Neural cell (in vitro differentiated cells): ENCODE data around the gene JPH4. TPM values are rescaled to one million over a fixed set of nuclear protein-coding genes. Genes with fewer than 3 reads are reported as not detected.

Experiments used
- H2AFZ ChIP-seq: fragments of 200-600, 300-800 bp; sonication (generic), shearing (Covaris generic); 2 replicates; pipeline ENCODE4 v1.6.0; 2014; ENCODE audit warnings: low read depth, mild to moderate bottlenecking, antibody characterized with exemption, low read length, moderate library complexity
- H3F3A ChIP-seq: fragments of 200-600 bp; shearing (Covaris generic); 2 replicates; pipeline ENCODE4 v1.6.1; 2016; ENCODE audit warnings: mild to moderate bottlenecking, moderate library complexity, mixed read lengths, antibody characterized with exemption, low read length; ENCODE audit not compliant: insufficient read depth, poor library complexity, severe bottlenecking
- H3K27ac ChIP-seq: fragments of 200-600, 300-800 bp; sonication (generic), shearing (Covaris generic); 2 replicates; pipeline ENCODE4 v1.5.1; 2014; ENCODE audit warnings: mild to moderate bottlenecking, low read length, moderate library complexity
- H3K27me3 ChIP-seq: fragments of 300-800, 200-600 bp; sonication (generic), shearing (Covaris generic); 2 replicates; pipeline ENCODE4 v1.6.0; 2014; ENCODE audit warnings: mild to moderate bottlenecking, low read depth, low read length, moderate library complexity; ENCODE audit not compliant: insufficient read depth
- H3K36me3 ChIP-seq: fragments of 300-800, 200-600 bp; sonication (generic), shearing (Covaris generic); 2 replicates; pipeline ENCODE4 v1.5.1; 2014; ENCODE audit warnings: mild to moderate bottlenecking, antibody characterized with exemption, low read length, moderate library complexity; ENCODE audit not compliant: insufficient read depth
- H3K4me2 ChIP-seq: fragments of 300-800, 200-600 bp; sonication (generic), shearing (Covaris generic); 2 replicates; pipeline ENCODE4 v1.6.0; 2014; ENCODE audit warnings: mild to moderate bottlenecking, low read length
- H3K4me3 ChIP-seq: fragments of 300-800, 200-600 bp; sonication (generic), shearing (Covaris generic); 2 replicates; pipeline ENCODE4 v1.5.1; 2014; ENCODE audit warnings: mild to moderate bottlenecking, low read length, moderate library complexity
- H3K79me2 ChIP-seq: fragments of 200-600 bp; shearing (Covaris generic); replicated peaks from 2 replicates; pipeline ENCODE4 v1.6.0; 2014; ENCODE audit warnings: mild to moderate bottlenecking, low read length, moderate library complexity; ENCODE audit not compliant: insufficient read depth
- H3K9ac ChIP-seq: fragments of 300-800, 200-600 bp; sonication (generic), shearing (Covaris generic); 2 replicates; pipeline ENCODE4 v1.6.1; 2016; ENCODE audit warnings: mild to moderate bottlenecking, low read length, mixed read lengths
- H3K9me2 ChIP-seq: fragments of 200-600 bp; shearing (Covaris generic); 2 replicates; pipeline ENCODE4 v1.6.1; 2016; ENCODE audit warnings: mild to moderate bottlenecking, low read length, mixed read lengths; ENCODE audit not compliant: insufficient read depth
- H3K9me3 ChIP-seq: fragments of 200-600, 300-800 bp; sonication (generic), shearing (Covaris generic); 2 replicates; pipeline ENCODE4 v1.6.1; 2016; ENCODE audit warnings: mild to moderate bottlenecking, mixed run types, low read length, moderate library complexity, mixed read lengths
- H4K20me1 ChIP-seq: fragments of 200-600 bp; shearing (Covaris generic); 2 replicates; pipeline ENCODE4 v1.6.1; 2016; ENCODE audit warnings: mild to moderate bottlenecking, mixed run types; ENCODE audit not compliant: insufficient read depth
- CTCF ChIP-seq: fragments of 450-650 bp; IDR thresholded peaks from 2 replicates; pipeline ENCODE4 v1.5.1; 2014; ENCODE audit warnings: antibody characterized with exemption, mild to moderate bottlenecking, moderate library complexity; ENCODE audit not compliant: poor library complexity, severe bottlenecking
- EP300 ChIP-seq: fragments of 450-650 bp; conservative IDR thresholded peaks from 2 replicates; pipeline ENCODE4 v1.6.1; 2014; ENCODE audit warnings: antibody characterized with exemption, mild to moderate bottlenecking, moderate library complexity; ENCODE audit not compliant: poor library complexity, severe bottlenecking
- EZH2 ChIP-seq: fragments of 200-600, 300-800 bp; shearing (Covaris generic), sonication (generic); IDR thresholded peaks from 2 replicates; pipeline ENCODE4 v1.6.1; 2014; ENCODE audit warnings: antibody characterized with exemption, low read length, borderline replicate concordance, mild to moderate bottlenecking; ENCODE audit not compliant: insufficient read depth, poor library complexity, severe bottlenecking
- MXI1 ChIP-seq: fragments of 450-650 bp; conservative IDR thresholded peaks from 2 replicates; pipeline ENCODE4 v1.6.1; 2014; ENCODE audit warnings: antibody characterized with exemption, mild to moderate bottlenecking; ENCODE audit not compliant: poor library complexity, severe bottlenecking
- POLR2AphosphoS5 ChIP-seq: IDR thresholded peaks from 2 replicates; pipeline ENCODE4 v1.6.1; 2012
- RAD21 ChIP-seq: fragments of 450-650 bp; conservative IDR thresholded peaks from 2 replicates; pipeline ENCODE4 v1.6.1; 2014; ENCODE audit warnings: antibody characterized with exemption, mild to moderate bottlenecking, moderate library complexity
- REST ChIP-seq: IDR thresholded peaks from 2 replicates; pipeline ENCODE4 v1.6.1; 2012; ENCODE audit warnings: borderline replicate concordance
- SMC3 ChIP-seq: fragments of 450-650 bp; conservative IDR thresholded peaks from 2 replicates; pipeline ENCODE4 v1.6.1; 2014; ENCODE audit warnings: antibody characterized with exemption, mild to moderate bottlenecking, moderate library complexity; ENCODE audit not compliant: poor library complexity
- TAF1 ChIP-seq: IDR thresholded peaks from 2 replicates; pipeline ENCODE4 v1.6.1; 2012; ENCODE audit warnings: low read depth
- polyA plus RNA-seq: library from polyadenylated mRNA; depleted of rRNA; stranded (reverse); fragments of >200 nt; gene quantifications from 2 replicates; pipeline ENCODE4 v1.2.3, GENCODE V29; 2014

The JPH4 gene
- polyA plus RNA-seq, 1 donor from 2014 or later: 68.2 TPM

- Histone ChIP-seq H3K9me3 (no peaks in the 10 kb centered on the region), H3K4me2 (no peak overlapping the region), H3K9me2 (no peaks in the 10 kb centered on the region), H3F3A (no peaks in the 10 kb centered on the region), H3K9ac (no peak overlapping the region), H3K27ac (no peak overlapping the region), H3K27me3 (no peaks in the 10 kb centered on the region), H3K79me2 (no peaks in the 10 kb centered on the region), H2AFZ (no peak overlapping the region), H4K20me1 (no peaks in the 10 kb centered on the region), H3K4me3 (no peak overlapping the region), H3K36me3 (no peaks in the 10 kb centered on the region)
- TF ChIP-seq SMC3: no peak
- TF ChIP-seq EZH2: no peak
- no peak for TF ChIP-seq POLR2AphosphoS5
- no peak for TF ChIP-seq CTCF
These were observed 45.9 kb downstream of the JPH4 start for GRCh38 chr14:23532658-23533057.

- Histone ChIP-seq H3K4me3 (no peak overlapping the region), H3K79me2 (no peaks in the 10 kb centered on the region), H3K27ac (no peak overlapping the region), H3F3A (no peaks in the 10 kb centered on the region), H3K9me3 (no peaks in the 10 kb centered on the region), H2AFZ (no peak overlapping the region), H3K9ac (no peak overlapping the region), H3K27me3 (no peaks in the 10 kb centered on the region), H3K36me3 (no peaks in the 10 kb centered on the region), H3K4me2 (no peak overlapping the region), H3K9me2 (no peaks in the 10 kb centered on the region), H4K20me1 (no peaks in the 10 kb centered on the region)
- TF ChIP-seq SMC3 (no peak), EP300 (no peak), MXI1 (no peak), RAD21 (no peak)
These were observed 47.2 kb downstream of the JPH4 start for GRCh38 chr14:23531391-23531790.

GRCh38 chr14:23530375-23531055, 48.1 kb downstream of the JPH4 start:
- Histone ChIP-seq H3F3A (no peaks in the 10 kb centered on the region), H3K9me2 (no peaks in the 10 kb centered on the region), H3K9ac (no peak overlapping the region), H3K79me2 (no peaks in the 10 kb centered on the region), H3K4me2 (no peak overlapping the region), H3K27me3 (no peaks in the 10 kb centered on the region), H4K20me1 (no peaks in the 10 kb centered on the region), H3K4me3 (no peak overlapping the region), H3K36me3 (no peaks in the 10 kb centered on the region), H3K27ac (no peak overlapping the region), H2AFZ (no peak overlapping the region), H3K9me3 (no peaks in the 10 kb centered on the region)
- TF ChIP-seq CTCF: no peak
- no peak for TF ChIP-seq REST
- TF ChIP-seq MXI1: no peak
- TF ChIP-seq TAF1: no peak
- TF ChIP-seq SMC3: no peak
- no peak for TF ChIP-seq RAD21
- no peak for TF ChIP-seq EZH2
- TF ChIP-seq EP300: no peak
- TF ChIP-seq POLR2AphosphoS5: no peak
